CD4-positive, alpha-beta T cell treated with Interleukin-17A for 1 hour (primary cell): ENCODE data around the gene NDUFS3.
A peak's percentile ranks its signal among the peaks of the same experiment; 100 is the strongest.
"Not testable (repeated sequence)": the region's sequence is repeated elsewhere in the genome, so short reads cannot be mapped to it uniquely, and the experiment has no call there.

Experiments
- DNase-seq: peaks from one replicate; pipeline ENCODE4 v3.0.0-alpha.2; 2020

NDUFS3 gene

GRCh38 chr11:47578524-47579494 lies at the start of gene NDUFS3, which contains the start of gene KBTBD4:
TSS of gene NDUFS3 (plus strand) at chr11:47579074. CDS start at chr11:47579092, 18 bp downstream.
TSS of gene KBTBD4 (minus strand) at chr11:47578970. CDS start at chr11:47578951, 19 bp downstream.
- DNase-seq: peak; percentile 93

- no peak for DNase-seq
Observed at GRCh38 chr11:47529951-47530350, 48.9 kb upstream of the NDUFS3 start.

GRCh38 chr11:47530721-47531120 lies 48.2 kb upstream of the NDUFS3 start:
- DNase-seq: not testable (repeated sequence)

GRCh38 chr11:47531666-47532065 lies 47.2 kb upstream of the NDUFS3 start:
- DNase-seq: no peak

- DNase-seq: no peak
Observed at GRCh38 chr11:47532597-47533213, 46.2 kb upstream of the NDUFS3 start.

- no peak for DNase-seq
Observed at GRCh38 chr11:47533690-47534151, 45.2 kb upstream of the NDUFS3 start.

- no peak for DNase-seq
Observed at GRCh38 chr11:47534704-47535251, 44.1 kb upstream of the NDUFS3 start.

GRCh38 chr11:47536915-47537314 lies 42.0 kb upstream of the NDUFS3 start:
- no peak for DNase-seq

GRCh38 chr11:47538741-47539565 lies 39.9 kb upstream of the NDUFS3 start:
- no peak for DNase-seq

GRCh38 chr11:47539681-47540039 lies 39.2 kb upstream of the NDUFS3 start:
- DNase-seq: no peak

- DNase-seq: no peak
Observed at GRCh38 chr11:47541070-47541469, 37.8 kb upstream of the NDUFS3 start.

GRCh38 chr11:47545298-47545697 lies 33.6 kb upstream of the NDUFS3 start:
- DNase-seq: no peak

GRCh38 chr11:47546274-47546673 lies 32.6 kb upstream of the NDUFS3 start:
- DNase-seq: not testable (repeated sequence)

GRCh38 chr11:47550288-47551047 lies 28.4 kb upstream of the NDUFS3 start:
- DNase-seq: no peak

GRCh38 chr11:47551086-47551485 lies 27.8 kb upstream of the NDUFS3 start:
- peak; percentile 32 for DNase-seq

- DNase-seq: peak; percentile 26
Observed at GRCh38 chr11:47552056-47552565, 26.8 kb upstream of the NDUFS3 start.

GRCh38 chr11:47552566-47553405 lies 26.1 kb upstream of the NDUFS3 start, which contains the start of gene CELF1:
TSS of gene CELF1 (minus strand) at chr11:47553132. CDS start at chr11:47499523, 53,609 bp downstream.
- DNase-seq: peak; percentile 92

GRCh38 chr11:47553406-47553743 lies 25.5 kb upstream of the NDUFS3 start:
- DNase-seq: no peak

- not testable (repeated sequence) for DNase-seq
Observed at GRCh38 chr11:47557004-47557403, 21.9 kb upstream of the NDUFS3 start.

- DNase-seq: no peak
Observed at GRCh38 chr11:47558695-47559094, 20.2 kb upstream of the NDUFS3 start.

GRCh38 chr11:47560426-47560825 lies 18.4 kb upstream of the NDUFS3 start:
- DNase-seq: no peak
